ENCODE results near the gene GNB2.

GNB2 gene

GRCh38 chr7:100680576-100681271 is 7.2 kb downstream of the GNB2 start:
- peak in 34 of 56 donors; percentile 11 to 80 (median 42) for DNase-seq

- no peak for DNase-seq
Measured at GRCh38 chr7:100681491-100682227, 8.1 kb downstream of the GNB2 start.

- DNase-seq, result peak in 12 of 56 donors; percentile 4 to 49 (median 28)
Measured at GRCh38 chr7:100682228-100682741, 8.7 kb downstream of the GNB2 start.

GRCh38 chr7:100682991-100683658 is 9.6 kb downstream of the GNB2 start:
- peak in 1 of 56 donors; percentile 11 for DNase-seq

- peak in 1 of 56 donors; percentile 5 for DNase-seq
Measured at GRCh38 chr7:100683659-100684533, 10.4 kb downstream of the GNB2 start.

- DNase-seq, result no peak
Measured at GRCh38 chr7:100684534-100685042, 11.0 kb downstream of the GNB2 start.

GRCh38 chr7:100685049-100685605 is 11.6 kb downstream of the GNB2 start:
- DNase-seq, result no peak

- DNase-seq, result no peak
Measured at GRCh38 chr7:100685631-100686145, 12.1 kb downstream of the GNB2 start.

- DNase-seq, result no peak
Measured at GRCh38 chr7:100686201-100686821, 12.8 kb downstream of the GNB2 start.

GRCh38 chr7:100686822-100687211 is 13.3 kb downstream of the GNB2 start:
- no peak for DNase-seq

- no peak for DNase-seq
Measured at GRCh38 chr7:100687261-100687660, 13.7 kb downstream of the GNB2 start.

- no peak for DNase-seq
Measured at GRCh38 chr7:100687751-100688300, 14.3 kb downstream of the GNB2 start.

- no peak for DNase-seq
Measured at GRCh38 chr7:100688326-100688860, 14.9 kb downstream of the GNB2 start.

- no peak for DNase-seq
Measured at GRCh38 chr7:100689230-100690135, 15.9 kb downstream of the GNB2 start.

GRCh38 chr7:100691676-100692577 is 18.4 kb downstream of the GNB2 start:
- DNase-seq, result peak in 51 of 56 donors; percentile 15 to 88 (median 64)

GRCh38 chr7:100692578-100692961 is 19.0 kb downstream of the GNB2 start:
- DNase-seq, result no peak

Measured in nucleus accumbens (tissue), 56 donors.